Endothelial cell (in vitro differentiated cells): Measurements from ENCODE around the gene NAT16. TPM values are rescaled to one million over a fixed set of nuclear protein-coding genes. Genes with fewer than 3 reads are reported as not detected.
A peak's percentile ranks its signal among the peaks of the same experiment; 100 is the strongest.
"Not testable (repeated sequence)": the region's sequence is repeated elsewhere in the genome, so short reads cannot be mapped to it uniquely, and the experiment has no call there.

Experiments used
- DNase-seq: peaks from one replicate; pipeline ENCODE4 v3.0.0; 2021; ENCODE audit warnings: low spot score
- H3K27ac Mint-ChIP-seq: one replicate; pipeline ENCODE4 v1.8.0; 2021; ENCODE audit warnings: mixed read lengths, inconsistent platforms; ENCODE audit not compliant: unreplicated experiment
- H3K27me3 Mint-ChIP-seq: one replicate; pipeline ENCODE4 v1.8.0; 2021; ENCODE audit warnings: mild to moderate bottlenecking, moderate library complexity, mixed read lengths, inconsistent platforms; ENCODE audit not compliant: unreplicated experiment
- H3K36me3 Mint-ChIP-seq: one replicate; pipeline ENCODE4 v1.8.0; 2021; ENCODE audit warnings: mild to moderate bottlenecking, low read depth, mixed read lengths, inconsistent platforms; ENCODE audit not compliant: unreplicated experiment
- H3K4me1 Mint-ChIP-seq: one replicate; pipeline ENCODE4 v1.8.0; 2021; ENCODE audit warnings: mild to moderate bottlenecking, mixed read lengths, inconsistent platforms; ENCODE audit not compliant: unreplicated experiment
- H3K4me3 Mint-ChIP-seq: one replicate; pipeline ENCODE4 v1.8.0; 2021; ENCODE audit warnings: mild to moderate bottlenecking, mixed read lengths, inconsistent platforms; ENCODE audit not compliant: unreplicated experiment
- H3K9me3 Mint-ChIP-seq: one replicate; pipeline ENCODE4 v1.8.0; 2021; ENCODE audit warnings: mixed read lengths, inconsistent platforms; ENCODE audit not compliant: unreplicated experiment
- CTCF ChIP-seq: fragments of 200-600 bp; sonication (generic); IDR thresholded peaks from one replicate; pipeline ENCODE4 v1.5.0; 2021; ENCODE audit warnings: antibody characterized with exemption; ENCODE audit not compliant: unreplicated experiment
- microRNA-seq: library from miRNA; unstranded; fragments of <30 nt; microRNA quantifications from one replicate; pipeline ENCODE4, GENCODE V29; 2020; ENCODE audit not compliant: unreplicated experiment
- total RNA-seq: library from RNA; stranded (reverse); fragmentation: NEBNext Ultra II Directional; extraction: Animal tissue kit (Norgen Biotek cat#: 25700); gene quantifications from one replicate; pipeline ENCODE4 v1.2.1, GENCODE V29; 2021; ENCODE audit not compliant: unreplicated experiment

Gene NAT16
- total RNA-seq, 1 donor from 2014 or later: not detected

- Mint-ChIP-seq H3K27me3 (peaks cover 13% of the 10 kb centered on the region), H3K36me3 (no peaks in the 10 kb centered on the region), H3K9me3 (no peaks in the 10 kb centered on the region), H3K4me1 (peaks cover 31% of the 10 kb centered on the region), H3K4me3 (peak overlapping the region; percentile 78), H3K27ac (peak overlapping the region; percentile 99)
- TF ChIP-seq CTCF: no peak
- DNase-seq: peak; percentile 34
Measured at GRCh38 chr7:101124376-101125056, 55.6 kb downstream of the NAT16 start.

DNA sequence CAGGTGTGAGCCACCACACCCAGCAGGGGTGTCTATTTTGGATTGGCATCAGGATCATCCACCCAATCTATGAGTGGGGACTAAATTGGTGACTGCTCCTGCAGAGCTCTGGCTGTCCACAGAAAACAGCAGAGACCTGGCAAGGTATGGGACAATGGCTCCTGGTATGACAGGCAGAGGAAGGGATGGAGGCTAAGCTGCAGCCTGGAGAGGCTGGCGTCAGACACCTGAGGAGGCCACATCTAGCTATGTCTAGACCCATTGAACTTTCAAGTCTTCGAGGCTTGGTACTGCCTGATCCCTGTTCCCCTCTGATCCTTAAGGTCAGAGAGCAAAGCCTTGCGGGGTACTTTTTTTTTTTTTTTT is 56.4 kb downstream of the NAT16 start:
- DNase-seq: no peak
- Mint-ChIP-seq H3K27ac (peak overlapping the region; percentile 24), H3K4me3 (no peak overlapping the region), H3K4me1 (peaks cover 31% of the 10 kb centered on the region), H3K36me3 (no peaks in the 10 kb centered on the region), H3K9me3 (no peaks in the 10 kb centered on the region), H3K27me3 (peaks cover 13% of the 10 kb centered on the region)
- TF ChIP-seq CTCF: no peak

GRCh38 chr7:101122933-101123702 is 57.0 kb downstream of the NAT16 start:
- DNase-seq: no peak
- Mint-ChIP-seq H3K27me3 (peaks cover 13% of the 10 kb centered on the region), H3K27ac (peak overlapping the region; percentile 75), H3K4me1 (peaks cover 31% of the 10 kb centered on the region), H3K4me3 (peak overlapping the region; percentile 18), H3K9me3 (no peaks in the 10 kb centered on the region), H3K36me3 (no peaks in the 10 kb centered on the region)
- TF ChIP-seq CTCF: no peak

DNA sequence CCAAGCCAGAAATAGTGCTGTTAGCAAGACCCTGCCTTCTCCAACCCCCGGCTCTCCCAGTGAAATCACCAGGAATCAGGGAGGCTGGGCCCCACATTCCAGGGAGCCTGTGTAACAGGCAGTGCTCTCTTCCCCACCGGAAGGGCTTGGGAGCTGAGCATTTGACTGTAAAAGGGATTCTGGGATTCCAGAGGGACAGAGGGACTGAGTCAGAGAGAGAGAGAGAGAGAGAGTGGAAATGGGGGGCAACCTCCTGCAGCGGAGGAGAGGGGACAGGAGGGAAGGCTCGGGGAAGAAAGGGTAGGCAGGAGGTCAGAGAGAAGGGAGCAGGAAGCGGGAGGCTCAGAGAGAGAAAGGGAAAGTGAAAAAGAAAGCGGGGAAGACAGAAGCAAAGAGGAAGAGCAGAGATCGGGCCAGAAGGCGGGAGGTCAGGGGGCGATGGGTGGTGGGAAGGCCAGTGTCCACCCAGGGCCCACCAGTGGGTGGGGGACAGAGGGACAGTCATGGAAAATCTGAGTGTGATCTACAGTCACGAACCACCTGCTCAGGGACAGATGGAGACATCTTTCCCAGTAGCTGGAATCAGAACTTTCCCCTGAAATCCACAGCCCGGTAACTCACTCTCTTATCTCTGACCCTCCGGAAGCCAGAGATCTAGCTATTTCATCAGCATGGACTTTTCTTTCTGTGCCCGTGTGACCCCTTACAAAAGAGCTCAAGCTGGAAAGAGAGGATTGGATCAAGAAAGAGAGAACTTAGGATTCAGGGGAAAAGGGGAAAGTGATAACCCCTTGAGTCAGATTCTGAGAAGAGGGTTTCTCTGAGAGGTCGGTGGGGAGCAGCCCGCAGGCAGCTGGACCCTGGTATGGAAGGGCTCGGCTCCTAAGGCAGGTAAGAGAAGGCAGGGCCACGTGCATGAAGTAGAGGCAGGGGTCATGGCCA is 57.8 kb downstream of the NAT16 start:
- Mint-ChIP-seq H3K4me3 (peak overlapping the region; percentile 51), H3K36me3 (no peaks in the 10 kb centered on the region), H3K9me3 (no peaks in the 10 kb centered on the region), H3K27ac (peak overlapping the region; percentile 83), H3K4me1 (peaks cover 30% of the 10 kb centered on the region), H3K27me3 (peaks cover 12% of the 10 kb centered on the region)
- peak; percentile 41 for DNase-seq
- TF ChIP-seq CTCF: no peak

GRCh38 chr7:101121631-101121990 is 58.5 kb downstream of the NAT16 start:
- Mint-ChIP-seq H3K27me3 (peaks cover 12% of the 10 kb centered on the region), H3K27ac (peak overlapping the region; percentile 83), H3K4me1 (peaks cover 23% of the 10 kb centered on the region)
- not testable (repeated sequence) for H3K36me3 Mint-ChIP-seq, H3K4me3 Mint-ChIP-seq, DNase-seq, H3K9me3 Mint-ChIP-seq

Small RNA genes lying within 50 kb of the gene (microRNA-seq; reads per million reads assigned to microRNA genes)
- not detected for gene MIR4653

Other genes starting within 250 kb of the NAT16 start
- gene MUC3A, start 230.8 kb downstream of the NAT16 start, total RNA-seq: 3.4 TPM
- 1.3 TPM for gene MUC12, start 210.7 kb downstream of the NAT16 start, total RNA-seq
- not detected for gene MUC17, start 160.2 kb downstream of the NAT16 start, total RNA-seq
- 5.3 TPM for gene TRIM56, start 94.8 kb downstream of the NAT16 start, total RNA-seq
- 0.80 TPM for gene SERPINE1, start 53.2 kb downstream of the NAT16 start, total RNA-seq
- 45.6 TPM for gene AP1S1, start 25.8 kb downstream of the NAT16 start, total RNA-seq
- 0.77 TPM for gene VGF, start 14.7 kb downstream of the NAT16 start, total RNA-seq
- gene MOGAT3, start 20.7 kb upstream of the NAT16 start, total RNA-seq: not detected
- gene PLOD3, start 37.3 kb upstream of the NAT16 start, total RNA-seq: 73.0 TPM
- 71.5 TPM for gene ZNHIT1, start 37.9 kb upstream of the NAT16 start, total RNA-seq
- 10.5 TPM for gene CLDN15, start 57.5 kb upstream of the NAT16 start, total RNA-seq
- 150 TPM for gene FIS1, start 64.8 kb upstream of the NAT16 start, total RNA-seq
- gene IFT22, start 141.5 kb upstream of the NAT16 start, total RNA-seq: 25.8 TPM
- 6.1 TPM for gene COL26A1, start 182.6 kb upstream of the NAT16 start, total RNA-seq